SU-DHL-6 (cell line): ENCODE results near the gene CACNG6.
A peak's percentile ranks its signal among the peaks of the same experiment; 100 is the strongest.

ENCODE experiments used
- CTCF ChIP-seq: fragments of 200-600 bp; sonication (generic); IDR thresholded peaks from one replicate; pipeline ENCODE4 v1.5.1; 2017; ENCODE audit warnings: antibody characterized with exemption, mild to moderate bottlenecking, low read length, moderate library complexity; ENCODE audit not compliant: insufficient read depth, poor library complexity, severe bottlenecking
- EZH2phosphoT487 ChIP-seq: fragments of 200-600 bp; sonication (generic), shearing (Covaris generic); conservative IDR thresholded peaks from 2 replicates; pipeline ENCODE4 v1.6.1; 2018; ENCODE audit warnings: mild to moderate bottlenecking, antibody characterized with exemption, low read length, moderate library complexity, mixed read lengths

DNA sequence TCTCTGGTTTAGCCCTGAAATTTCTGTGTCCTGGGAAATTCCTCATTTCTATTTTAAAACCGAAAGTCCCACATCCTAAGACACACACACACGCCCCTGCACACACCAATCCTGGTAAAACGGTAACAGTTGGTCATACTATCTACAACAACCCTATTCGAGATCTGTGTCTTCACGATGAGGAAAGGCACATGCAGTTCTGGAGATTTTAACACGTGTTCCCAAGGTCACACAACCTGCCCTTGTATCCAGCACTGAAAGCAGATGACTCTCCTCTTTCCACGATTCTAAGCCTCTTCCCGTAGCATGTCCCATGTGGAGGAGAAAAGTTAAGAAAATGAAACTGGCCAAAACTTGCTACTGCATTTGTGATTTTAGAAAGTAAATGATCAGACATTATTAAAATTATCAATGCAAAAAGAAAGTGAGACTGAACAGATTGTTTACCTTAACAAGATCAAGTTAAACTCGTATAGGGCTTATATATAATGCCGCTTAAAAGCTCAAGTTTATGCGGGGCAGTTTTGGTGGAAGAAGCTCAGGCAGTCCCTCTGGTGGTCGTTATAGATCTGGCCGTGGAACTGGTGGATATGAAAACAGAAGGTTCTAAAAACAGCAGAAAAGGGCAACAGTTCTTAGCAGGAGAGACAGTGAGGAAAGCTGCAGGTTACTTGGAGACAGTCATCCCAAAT, 39.6 kb downstream of the CACNG6 start:
- peak; percentile 27 for TF ChIP-seq CTCF
- TF ChIP-seq EZH2phosphoT487, result no peak
